ENCODE data around the gene GNAZ. TPM values are rescaled to one million over a fixed set of nuclear protein-coding genes. Genes with fewer than 3 reads are reported as not detected.

Gene GNAZ
- total RNA-seq, 4 donors from 2014 or later: 2.7 to 14.7 (median 7.8) TPM

DNA sequence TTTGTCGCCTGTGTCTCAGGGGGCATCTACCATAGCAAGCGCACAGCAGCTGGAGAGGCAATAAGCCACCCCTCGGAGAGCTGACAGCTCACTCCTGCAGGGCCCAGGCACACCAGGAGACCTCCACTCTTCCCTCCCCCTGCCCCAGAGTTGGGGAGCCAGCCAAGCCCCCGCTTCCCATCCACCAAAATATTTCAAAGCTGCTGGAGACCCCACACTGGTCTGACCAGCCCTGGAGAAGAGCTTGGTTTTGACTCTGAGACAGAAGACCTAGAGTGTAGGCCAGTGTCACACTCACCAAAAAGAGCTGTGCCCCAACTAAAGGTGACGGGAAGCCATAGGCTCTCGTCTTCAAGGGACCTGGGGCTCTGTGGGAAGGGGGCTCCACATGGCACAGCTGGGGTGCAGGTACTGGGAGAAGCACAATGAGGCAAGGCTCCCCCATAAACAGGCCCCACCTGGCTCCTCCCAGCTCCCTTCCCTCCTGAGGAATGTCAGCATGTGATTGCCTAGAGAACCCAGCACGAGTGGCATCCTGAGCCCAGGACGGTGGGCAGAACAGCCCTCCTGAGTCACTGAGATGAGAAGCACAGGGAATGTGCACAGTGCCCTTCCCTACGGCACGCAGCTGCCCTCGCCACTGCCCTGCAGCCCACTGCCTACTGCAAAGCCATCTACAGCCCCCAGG is 5.8 kb upstream of the GNAZ start:
- Histone ChIP-seq H3K36me3 (no peaks in the 10 kb centered on the region), H3K9me3 (no peaks in the 10 kb centered on the region), H3K27me3 (no peaks in the 10 kb centered on the region), H3K4me3 (no peak overlapping the region), H3K4me1 (peaks cover 2 to 3% (median 2%) of the 10 kb centered on the region in 4 donors), H3K27ac (no peak overlapping the region)
- intact Hi-C loops (cut with DNase I; ENCODE audit: low total_unique reads): loop anchor here (1.0 kb wide), 1 partner anchor 39 kb away; no protein-coding TSS in a partner anchor
- DNase-seq: no peak
- in situ Hi-C loops (cut with MboI; ENCODE audit: low pct_ligation_motif_present in 1 of 4, low pct_unique_long_range_greater_than_20kb in 1 of 4, low sequenced_read_pairs in 3 of 4): no loop called here
- whole genome bisulfite sequencing, 2 donors (ENCODE audit: low coverage in 1 of 2): 78% methylated on average over 11 of the region's 11 CpGs; no CpG with 5 or more reads in 1 of the 2 donors
- TF ChIP-seq, protein P1, sequence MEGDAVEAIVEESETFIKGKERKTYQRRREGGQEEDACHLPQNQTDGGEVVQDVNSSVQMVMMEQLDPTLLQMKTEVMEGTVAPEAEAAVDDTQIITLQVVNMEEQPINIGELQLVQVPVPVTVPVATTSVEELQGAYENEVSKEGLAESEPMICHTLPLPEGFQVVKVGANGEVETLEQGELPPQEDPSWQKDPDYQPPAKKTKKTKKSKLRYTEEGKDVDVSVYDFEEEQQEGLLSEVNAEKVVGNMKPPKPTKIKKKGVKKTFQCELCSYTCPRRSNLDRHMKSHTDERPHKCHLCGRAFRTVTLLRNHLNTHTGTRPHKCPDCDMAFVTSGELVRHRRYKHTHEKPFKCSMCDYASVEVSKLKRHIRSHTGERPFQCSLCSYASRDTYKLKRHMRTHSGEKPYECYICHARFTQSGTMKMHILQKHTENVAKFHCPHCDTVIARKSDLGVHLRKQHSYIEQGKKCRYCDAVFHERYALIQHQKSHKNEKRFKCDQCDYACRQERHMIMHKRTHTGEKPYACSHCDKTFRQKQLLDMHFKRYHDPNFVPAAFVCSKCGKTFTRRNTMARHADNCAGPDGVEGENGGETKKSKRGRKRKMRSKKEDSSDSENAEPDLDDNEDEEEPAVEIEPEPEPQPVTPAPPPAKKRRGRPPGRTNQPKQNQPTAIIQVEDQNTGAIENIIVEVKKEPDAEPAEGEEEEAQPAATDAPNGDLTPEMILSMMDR (IDR thresholded peaks at IDR 0.05): no peak
- no peak for TF ChIP-seq POLR2AphosphoS5 (IDR thresholded peaks at IDR 0.05)
- TF ChIP-seq EP300 (IDR thresholded peaks at IDR 0.05; ENCODE audit: low read depth): no peak
- TF ChIP-seq POLR2A (IDR thresholded peaks at IDR 0.05): no peak

GRCh38 chr22:23065069-23065451 is 5.3 kb upstream of the GNAZ start:
- H3K4me3 ChIP-seq: no peak overlapping the region
- no peak for DNase-seq
- intact Hi-C loops (cut with DNase I; ENCODE audit: low total_unique reads): no loop called here

DNA sequence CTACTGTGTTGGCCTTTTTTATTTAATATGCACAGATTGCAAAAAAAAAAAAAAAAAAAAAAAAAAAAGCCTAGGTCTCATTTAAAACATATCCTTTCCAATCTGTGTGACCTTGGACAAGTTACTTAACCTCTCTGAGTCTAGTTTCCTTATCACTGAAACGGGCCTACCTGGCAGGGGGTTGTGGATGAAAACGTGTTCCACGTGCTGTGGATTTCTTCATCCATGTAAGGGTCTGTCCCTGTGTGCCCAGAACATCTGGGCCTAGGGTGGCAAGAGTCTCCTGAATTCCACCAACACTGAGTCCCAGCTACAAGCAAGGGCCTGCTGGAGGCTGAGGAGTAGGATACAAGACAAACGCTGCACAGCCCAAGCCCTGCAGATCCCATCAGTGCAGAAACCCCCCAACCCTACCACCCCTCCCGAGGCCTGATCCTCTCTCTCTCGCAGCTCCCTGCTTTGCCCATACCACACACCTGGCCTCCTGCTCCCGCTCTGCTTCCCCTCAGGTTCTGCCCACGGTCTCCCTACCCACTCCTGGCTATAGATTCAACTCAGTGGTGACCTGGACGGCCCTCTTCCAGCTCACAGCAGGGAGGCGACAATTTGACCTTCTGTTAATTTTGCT is 4.7 kb upstream of the GNAZ start:
- Histone ChIP-seq H3K4me3 (no peak overlapping the region), H3K9me3 (no peaks in the 10 kb centered on the region), H3K27me3 (peaks cover 2% of the 10 kb centered on the region), H3K36me3 (no peaks in the 10 kb centered on the region), H3K27ac (no peak overlapping the region), H3K4me1 (peaks cover 5 to 8% (median 8%) of the 10 kb centered on the region in 4 donors)
- no peak for DNase-seq
- 71 to 74% methylated on average over 1 to 10 of the region's 10 CpGs for WGBS, 2 donors (ENCODE audit: low coverage in 1 of 2)
- intact Hi-C loops (cut with DNase I; ENCODE audit: low total_unique reads) (no loop called here), in situ Hi-C loops (cut with MboI; ENCODE audit: low pct_ligation_motif_present in 1 of 4, low pct_unique_long_range_greater_than_20kb in 1 of 4, low sequenced_read_pairs in 3 of 4) (no loop called here)
- TF ChIP-seq POLR2A (IDR thresholded peaks at IDR 0.05) (no peak), EP300 (IDR thresholded peaks at IDR 0.05; ENCODE audit: low read depth) (no peak), POLR2AphosphoS5 (IDR thresholded peaks at IDR 0.05) (no peak)
- TF ChIP-seq, protein P1 (IDR thresholded peaks at IDR 0.05): no peak

More at GRCh38 chr22:23065069-23065451, 5.3 kb upstream of the GNAZ start:
- in situ Hi-C loops (cut with MboI; ENCODE audit: low pct_ligation_motif_present in 1 of 4, low pct_unique_long_range_greater_than_20kb in 1 of 4, low sequenced_read_pairs in 3 of 4): no loop called here
- no peaks in the 10 kb centered on the region for H3K9me3 ChIP-seq
- peaks cover 5 to 6% (median 6%) of the 10 kb centered on the region in 4 donors for H3K4me1 ChIP-seq
- no peaks in the 10 kb centered on the region for H3K36me3 ChIP-seq
- TF ChIP-seq, protein P1 (IDR thresholded peaks at IDR 0.05): no peak
- TF ChIP-seq POLR2AphosphoS5 (IDR thresholded peaks at IDR 0.05) (no peak), POLR2A (IDR thresholded peaks at IDR 0.05) (no peak), EP300 (IDR thresholded peaks at IDR 0.05; ENCODE audit: low read depth) (no peak)
- H3K27ac ChIP-seq: no peak overlapping the region
- no peaks in the 10 kb centered on the region for H3K27me3 ChIP-seq
- WGBS, 2 donors (ENCODE audit: low coverage in 1 of 2): 94% methylated on average over 3 of the region's 3 CpGs; no CpG with 5 or more reads in 1 of the 2 donors

DNA sequence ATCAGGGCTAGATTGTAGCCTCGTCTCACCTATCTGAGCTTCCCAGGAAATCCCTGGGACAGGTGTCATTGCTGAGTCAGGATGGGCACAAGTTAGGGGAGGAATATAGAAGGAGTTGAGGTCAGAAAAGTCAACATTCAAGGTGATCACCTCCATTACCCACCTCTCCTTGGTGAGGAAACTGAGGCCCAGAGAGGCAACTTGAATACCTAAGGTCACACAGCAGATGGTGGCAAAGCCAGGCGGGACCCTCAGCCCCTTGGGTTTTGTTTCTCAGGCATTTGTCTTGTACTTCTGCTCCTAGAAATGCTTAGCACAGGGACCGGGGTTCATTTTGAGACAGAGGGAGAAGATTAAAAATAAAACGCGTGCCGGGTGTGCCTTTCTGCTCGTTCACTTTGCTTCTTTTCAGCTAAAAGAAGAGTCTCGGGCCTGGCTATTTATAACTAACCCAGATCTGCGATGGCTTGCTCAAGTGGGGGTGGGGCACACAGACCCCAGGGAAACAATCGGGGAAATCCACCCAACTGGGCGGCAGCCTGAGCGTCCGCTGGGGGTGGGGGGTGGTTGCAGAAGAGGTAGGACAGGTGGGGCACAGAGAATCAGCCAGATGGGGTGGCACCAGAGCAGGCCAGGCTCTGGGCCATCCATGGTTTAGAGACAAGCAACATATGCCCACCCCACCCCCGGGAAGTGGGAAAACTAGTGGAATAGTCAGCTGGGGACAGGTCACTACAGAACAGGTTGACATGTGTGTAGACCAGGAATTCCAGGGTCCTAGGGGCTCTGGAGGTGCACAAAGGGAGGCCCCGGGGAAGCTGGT is 3.9 kb upstream of the GNAZ start:
- intact Hi-C loops (cut with DNase I; ENCODE audit: low total_unique reads): no loop called here
- Histone ChIP-seq H3K4me3 (no peak overlapping the region), H3K9me3 (no peaks in the 10 kb centered on the region), H3K36me3 (no peaks in the 10 kb centered on the region), H3K4me1 (peaks cover 5 to 16% (median 15%) of the 10 kb centered on the region in 4 donors), H3K27ac (no peak overlapping the region), H3K27me3 (peaks cover 10% of the 10 kb centered on the region)
- in situ Hi-C loops (cut with MboI; ENCODE audit: low pct_ligation_motif_present in 1 of 4, low pct_unique_long_range_greater_than_20kb in 1 of 4, low sequenced_read_pairs in 3 of 4): no loop called here
- no peak for TF ChIP-seq POLR2AphosphoS5 (IDR thresholded peaks at IDR 0.05)
- TF ChIP-seq, protein P1 (IDR thresholded peaks at IDR 0.05): no peak
- TF ChIP-seq POLR2A (IDR thresholded peaks at IDR 0.05): no peak
- TF ChIP-seq EP300 (IDR thresholded peaks at IDR 0.05; ENCODE audit: low read depth): no peak
- whole genome bisulfite sequencing, 2 donors (ENCODE audit: low coverage in 1 of 2): 77 to 82% methylated on average over 7 to 15 of the region's 15 CpGs
- peak; percentile 2 for DNase-seq

All from transverse colon (tissue), 4 donors.